Left renal pelvis (tissue), 4 donors: Measurements from ENCODE around the gene DHX34. TPM values are rescaled to one million over a fixed set of nuclear protein-coding genes. Genes with fewer than 3 reads are reported as not detected.

Experiments
- DNase-seq, 4 donors: peaks; one replicate each; pipeline ENCODE4 v3.0.0-alpha.2; 2013; ENCODE audit warnings: low read depth in 4 of 4, low spot score in 3 of 4
- polyA plus RNA-seq, 4 donors: library from polyadenylated mRNA; unstranded; fragments of 120-200 nt; gene quantifications; one replicate each; pipeline ENCODE4 v1.2.1, GENCODE V29; 2013; ENCODE audit not compliant: insufficient read length in 4 of 4

Gene DHX34
- polyA plus RNA-seq, 4 donors: 9.8 to 19.8 (median 11.4) TPM

DNA sequence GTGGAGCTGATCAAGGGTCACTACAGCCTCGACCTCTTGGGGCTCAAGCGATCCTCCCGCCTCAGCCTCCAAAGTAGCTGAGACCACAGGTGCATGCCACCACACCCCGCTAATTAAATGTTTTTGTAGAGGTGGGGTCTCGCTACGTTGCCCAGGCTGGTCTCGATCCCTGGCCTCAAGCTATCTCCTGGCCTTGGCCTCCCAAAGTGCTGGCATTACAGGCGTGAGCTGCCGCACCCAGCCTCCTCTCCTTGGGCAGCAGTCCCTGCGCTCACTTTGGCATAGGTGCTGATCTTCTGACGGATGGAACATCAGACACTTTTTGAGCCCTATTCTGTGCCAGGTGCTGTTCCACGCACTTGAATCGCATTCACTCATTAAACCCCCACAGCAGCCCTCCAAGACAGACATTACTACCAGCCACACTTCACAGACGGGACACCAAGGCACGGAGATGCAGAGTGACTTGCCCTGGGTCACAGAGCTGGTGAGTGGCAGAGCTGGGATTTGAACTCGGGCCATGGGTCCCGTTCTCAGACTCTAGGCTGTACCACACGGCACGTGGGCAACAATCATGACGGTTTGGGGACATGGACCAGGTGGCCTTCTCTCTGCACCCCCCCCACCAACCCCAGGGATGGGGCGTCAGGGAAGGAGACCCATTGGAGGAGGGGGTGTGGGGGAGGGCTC, 67.0 kb downstream of the DHX34 start:
- DNase-seq: no peak

DNA sequence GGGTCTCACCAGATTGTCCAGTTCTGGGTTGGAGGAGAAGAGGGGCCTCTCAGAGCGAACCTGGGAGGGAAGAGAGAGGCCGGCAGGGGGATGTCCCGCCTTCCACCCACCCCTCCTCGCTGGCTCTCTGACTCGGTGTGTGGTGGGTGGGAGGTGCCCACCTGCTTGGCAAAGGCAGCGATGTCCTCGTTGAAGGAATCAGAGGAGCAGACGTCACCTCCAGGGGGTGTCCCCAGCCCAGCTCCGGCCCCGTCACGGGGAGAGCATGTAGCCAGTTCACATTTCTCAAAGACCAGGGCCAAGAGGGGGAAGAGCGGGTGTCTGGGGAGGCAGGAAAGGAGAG, 67.5 kb downstream of the DHX34 start:
- no peak for DNase-seq

DNA sequence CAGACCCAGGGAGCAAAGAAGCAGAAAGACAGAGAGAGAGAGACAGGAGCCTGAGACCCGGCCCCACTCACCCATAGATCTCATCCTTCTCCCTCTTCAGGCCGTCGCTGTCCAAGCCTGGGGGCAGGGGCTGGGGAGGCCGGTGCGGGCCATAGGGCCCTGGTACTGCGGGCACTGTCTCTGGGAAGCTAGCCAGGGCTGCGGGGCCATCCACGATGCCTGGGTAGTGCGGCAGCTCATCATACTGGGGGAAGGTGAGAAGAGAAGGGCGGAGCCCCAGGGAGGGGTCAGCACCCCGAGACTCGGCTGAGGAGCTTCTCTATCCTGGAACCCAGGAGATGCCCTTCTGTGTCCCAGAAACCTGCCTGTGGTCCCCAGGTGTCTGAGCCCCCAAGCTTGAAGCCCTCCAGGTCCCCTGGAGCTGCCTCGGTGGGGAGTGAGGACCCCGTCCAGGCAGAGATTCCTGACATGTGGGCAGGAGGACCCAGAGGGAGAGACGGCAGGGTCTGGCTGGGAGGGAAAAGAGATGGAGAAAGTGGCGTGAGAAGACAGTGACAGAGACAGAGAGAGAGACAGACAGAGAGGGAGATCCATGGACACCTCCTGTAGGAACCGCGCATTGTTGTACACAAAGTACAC, 68.1 kb downstream of the DHX34 start:
- DNase-seq: no peak

DNA sequence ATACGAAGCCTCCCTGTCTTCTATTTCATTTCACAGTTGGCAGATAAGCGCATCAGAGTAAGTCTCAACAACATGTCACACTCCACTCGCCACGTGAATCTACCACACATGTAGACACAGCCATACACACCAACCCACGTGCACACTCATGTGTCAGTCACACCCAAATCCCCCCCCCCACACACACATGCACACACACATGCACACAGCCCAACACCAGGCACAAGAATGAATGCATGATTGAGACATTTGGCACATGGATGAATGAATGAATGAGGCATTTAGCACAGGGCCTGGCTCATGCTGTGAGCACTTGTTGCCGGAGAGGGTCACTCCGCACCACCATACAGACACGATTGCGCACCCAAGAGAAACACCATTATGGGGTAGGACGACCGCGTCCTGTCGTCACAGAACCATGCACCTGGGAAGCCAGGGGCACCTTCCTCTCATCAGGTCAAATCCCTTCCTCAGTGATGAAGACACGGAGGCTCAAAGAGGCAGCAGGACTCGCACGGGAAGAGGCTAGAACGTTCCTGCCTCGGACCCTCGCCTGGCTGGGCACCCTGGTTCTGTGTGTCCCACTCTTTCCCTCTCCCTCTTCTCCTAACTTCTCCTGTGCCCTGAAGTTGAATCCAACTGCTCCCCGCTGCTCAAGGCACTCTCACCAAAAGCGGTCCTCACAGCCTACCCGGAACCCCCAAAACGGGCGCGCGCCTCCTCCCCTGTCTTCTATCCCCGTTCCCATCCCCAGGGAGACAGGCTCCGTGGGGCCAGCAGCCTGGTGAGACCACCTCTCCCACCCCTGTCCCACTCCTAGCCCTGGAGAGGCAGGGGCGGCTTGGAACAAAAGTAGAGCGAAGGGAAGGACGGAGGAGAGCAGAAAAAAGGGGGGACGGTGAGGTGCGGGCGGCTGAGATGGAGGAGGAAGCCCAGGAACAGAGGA, 68.9 kb downstream of the DHX34 start:
- DNase-seq: no peak

DNA sequence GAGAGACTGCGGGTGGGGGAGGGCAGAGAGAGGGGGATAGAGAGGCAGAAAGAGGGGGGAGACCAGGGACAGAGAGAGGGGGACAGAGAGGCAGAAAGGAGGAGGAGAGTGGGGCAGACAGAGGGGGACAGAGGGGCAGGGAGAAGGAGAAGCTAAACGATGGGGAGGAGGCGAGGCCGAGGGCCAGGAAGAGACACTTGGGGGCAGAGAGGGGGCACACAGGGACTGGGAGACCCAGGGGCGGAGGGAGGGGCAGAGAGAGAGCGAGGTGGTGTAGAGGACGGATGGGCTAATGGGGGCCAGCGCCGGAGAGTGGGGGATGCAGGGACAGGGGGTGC, 69.5 kb downstream of the DHX34 start:
- no peak for DNase-seq

DNA sequence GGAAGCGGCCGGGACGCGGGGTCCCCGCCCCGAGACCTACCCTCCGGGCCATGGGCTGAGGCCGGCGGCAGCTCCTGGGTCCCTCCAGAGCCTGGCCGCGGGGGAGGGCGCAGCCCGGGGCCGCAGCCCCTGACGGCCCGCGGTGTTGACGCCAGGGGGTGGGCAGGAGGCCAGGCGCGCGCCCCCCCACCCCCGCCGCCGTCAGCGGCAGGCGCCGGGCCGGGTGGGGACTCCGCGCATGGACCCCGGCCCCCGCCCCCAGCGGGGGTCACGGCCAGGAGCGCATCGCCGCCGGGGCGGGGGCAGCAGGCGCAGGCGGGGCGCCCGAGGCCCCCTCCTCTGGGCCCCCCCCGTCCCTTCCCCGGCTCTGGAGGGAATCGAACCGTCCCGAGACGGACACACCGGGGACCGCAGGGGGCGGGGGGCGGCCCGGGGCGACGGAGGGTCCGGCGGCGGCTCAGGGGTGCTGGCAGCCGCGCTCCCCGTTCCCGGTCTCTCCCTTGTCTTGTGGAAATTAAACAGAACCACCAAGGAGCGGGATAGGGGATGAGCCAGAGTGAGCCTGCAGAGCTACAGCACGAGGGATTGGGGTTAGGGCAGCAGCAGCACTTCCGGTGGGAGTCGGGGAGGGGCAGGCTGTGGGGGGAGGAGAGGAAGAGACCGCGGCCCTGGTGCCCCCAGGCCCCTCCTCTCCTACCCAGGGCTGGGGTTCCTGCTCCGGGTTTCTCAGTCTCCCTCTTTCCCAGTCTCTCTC, 70.1 kb downstream of the DHX34 start, which contains the start of gene MEIS3:
Gene MEIS3 (minus strand): TSS at position 498 of the 754 bp plus-strand sequence. CDS start 446 bp downstream, at position 52.
- no peak for DNase-seq

DNA sequence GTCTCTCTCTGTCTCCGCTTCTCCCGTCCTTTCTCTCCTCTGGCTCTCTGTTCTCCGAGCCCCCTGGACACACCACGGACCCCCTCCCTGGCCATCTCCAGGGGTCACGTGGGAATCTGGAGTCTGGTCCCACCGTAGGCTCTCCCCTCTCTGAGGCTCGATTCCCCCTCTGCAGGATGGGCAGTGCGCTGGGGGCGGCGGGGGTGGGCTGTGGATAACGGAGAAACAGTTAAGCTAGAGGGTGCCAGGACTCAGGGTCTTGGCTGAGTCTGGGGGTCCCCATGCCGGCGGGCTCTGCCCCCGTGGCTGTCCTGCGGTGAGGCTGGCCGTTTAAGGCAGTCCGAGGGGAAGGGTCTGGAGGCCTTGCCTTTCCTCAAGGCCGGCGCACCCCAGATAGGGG, 70.7 kb downstream of the DHX34 start:
- no peak for DNase-seq

DNA sequence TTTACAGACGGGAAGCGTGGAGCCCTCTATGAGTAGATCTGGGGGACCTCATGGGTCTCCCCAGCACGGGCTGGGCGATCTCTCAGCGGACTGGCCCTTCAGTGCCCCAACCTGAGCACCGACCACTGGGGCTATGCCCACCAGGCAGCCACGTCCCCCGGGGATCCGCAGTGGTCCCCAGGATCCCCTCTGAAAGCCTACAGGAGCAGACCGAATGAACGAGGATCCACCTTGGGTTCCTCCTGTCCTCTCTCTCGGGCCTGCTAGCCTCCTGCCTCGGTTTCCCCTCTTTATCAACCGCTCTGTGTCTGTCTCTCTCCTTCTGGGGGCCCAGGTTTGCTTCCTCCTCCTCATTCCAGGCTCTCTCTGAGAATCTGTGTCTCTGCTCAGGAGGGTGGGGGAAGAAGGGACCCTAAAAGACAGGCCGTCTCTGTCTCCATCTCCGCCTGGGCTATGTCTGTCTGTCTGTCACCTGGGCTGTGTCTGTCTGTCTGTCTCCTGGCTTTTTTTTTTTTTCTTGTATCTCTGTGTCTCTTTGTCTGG, 72.2 kb downstream of the DHX34 start:
- DNase-seq: no peak

DNA sequence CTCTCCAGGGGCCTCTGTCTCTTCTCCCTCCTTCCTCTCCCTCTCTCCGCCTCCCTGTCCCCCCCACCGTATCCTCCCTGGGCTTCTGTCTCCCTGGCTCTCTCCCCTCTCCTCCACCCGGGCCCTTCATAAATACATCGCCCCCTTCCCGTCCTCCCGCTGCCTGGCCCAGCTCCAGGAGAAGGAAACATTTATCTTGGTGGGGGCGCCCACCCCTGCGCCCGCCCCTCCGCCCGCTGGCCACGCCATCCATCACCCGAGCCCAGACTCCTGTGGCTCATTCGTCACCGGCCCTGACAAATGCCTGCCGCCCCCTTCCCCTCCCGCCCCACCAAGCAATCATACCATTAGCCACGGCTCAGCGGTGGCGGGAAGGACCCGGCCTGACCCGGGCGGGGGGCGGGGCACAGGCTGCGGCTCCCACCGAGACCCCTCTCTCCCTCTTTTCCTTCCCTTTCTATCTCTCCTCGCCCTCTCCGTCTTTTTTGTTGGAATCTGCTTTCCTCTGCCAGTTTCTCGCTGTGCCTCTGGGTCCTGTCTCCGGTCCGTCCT, 72.8 kb downstream of the DHX34 start:
- DNase-seq: no peak

DNA sequence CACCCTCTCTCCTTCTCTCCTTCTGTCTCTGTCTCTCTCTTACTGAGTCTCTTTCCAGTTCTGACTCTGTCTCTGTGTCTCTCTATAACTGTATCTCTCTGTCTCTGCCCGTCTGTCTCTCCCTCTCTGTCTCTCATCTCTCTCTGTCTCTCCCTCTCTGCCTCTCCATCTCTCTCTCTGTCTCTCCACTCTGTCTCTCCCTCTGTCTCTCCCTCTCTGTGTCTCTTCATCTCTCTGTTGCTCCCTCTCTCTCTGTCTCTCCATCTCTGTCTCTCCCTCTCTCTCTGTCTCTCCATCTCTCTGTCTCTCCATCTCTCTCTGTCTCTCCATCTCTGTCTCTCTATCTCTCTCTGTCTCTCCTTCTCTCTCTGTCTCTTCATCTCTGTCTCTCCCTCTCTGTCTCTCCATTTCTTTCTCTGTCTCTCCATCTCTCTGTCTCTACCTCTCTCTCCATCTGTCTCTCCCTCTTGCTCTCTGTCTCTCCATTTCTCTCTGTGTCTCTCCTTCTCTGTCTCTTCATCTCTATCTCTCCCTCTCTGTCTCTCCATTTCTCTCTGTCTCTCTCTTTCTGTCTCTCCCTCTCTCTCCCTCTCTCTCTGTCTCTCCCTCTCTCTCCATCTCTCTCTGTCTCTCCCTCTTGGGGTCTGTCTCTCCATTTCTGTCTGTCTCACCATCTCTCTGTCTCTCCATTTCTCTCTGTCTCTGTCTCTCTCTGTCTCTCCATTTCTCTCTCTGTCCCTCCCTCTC, 73.5 kb downstream of the DHX34 start:
- DNase-seq: no peak

DNA sequence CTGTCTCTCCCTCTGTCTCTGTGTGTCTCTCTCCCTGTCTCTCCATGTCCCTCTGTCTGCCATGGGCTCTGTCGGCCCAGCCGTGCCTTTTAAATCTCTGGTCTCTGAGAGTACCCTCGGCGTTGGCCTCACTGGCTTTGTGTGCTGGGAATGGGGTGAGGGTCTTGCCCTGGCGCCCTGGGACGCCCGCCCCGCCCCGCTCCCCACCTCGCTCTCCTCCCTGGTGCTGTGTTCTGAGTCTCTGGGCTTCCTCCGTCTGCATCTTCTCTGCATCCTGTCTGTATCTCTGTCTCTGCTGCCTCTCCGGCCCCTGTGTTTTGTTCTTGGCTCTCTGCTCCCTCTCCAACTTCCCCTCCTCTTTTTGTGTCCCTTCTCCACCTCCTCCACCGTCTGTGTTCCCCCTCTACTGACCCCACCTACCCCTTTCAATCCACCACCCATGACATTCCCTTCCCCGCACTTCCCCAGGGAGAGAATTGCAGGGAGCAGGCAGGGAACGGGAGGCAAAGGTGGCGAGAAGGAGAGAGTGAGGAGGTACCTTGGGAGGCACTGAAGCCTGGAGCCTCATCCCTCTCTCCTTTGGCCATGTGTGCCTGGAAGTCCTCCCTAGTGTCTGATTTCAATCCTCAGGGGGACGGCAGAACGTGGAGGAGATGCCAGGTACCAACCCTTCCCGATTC, 74.2 kb downstream of the DHX34 start:
- no peak for DNase-seq

DNA sequence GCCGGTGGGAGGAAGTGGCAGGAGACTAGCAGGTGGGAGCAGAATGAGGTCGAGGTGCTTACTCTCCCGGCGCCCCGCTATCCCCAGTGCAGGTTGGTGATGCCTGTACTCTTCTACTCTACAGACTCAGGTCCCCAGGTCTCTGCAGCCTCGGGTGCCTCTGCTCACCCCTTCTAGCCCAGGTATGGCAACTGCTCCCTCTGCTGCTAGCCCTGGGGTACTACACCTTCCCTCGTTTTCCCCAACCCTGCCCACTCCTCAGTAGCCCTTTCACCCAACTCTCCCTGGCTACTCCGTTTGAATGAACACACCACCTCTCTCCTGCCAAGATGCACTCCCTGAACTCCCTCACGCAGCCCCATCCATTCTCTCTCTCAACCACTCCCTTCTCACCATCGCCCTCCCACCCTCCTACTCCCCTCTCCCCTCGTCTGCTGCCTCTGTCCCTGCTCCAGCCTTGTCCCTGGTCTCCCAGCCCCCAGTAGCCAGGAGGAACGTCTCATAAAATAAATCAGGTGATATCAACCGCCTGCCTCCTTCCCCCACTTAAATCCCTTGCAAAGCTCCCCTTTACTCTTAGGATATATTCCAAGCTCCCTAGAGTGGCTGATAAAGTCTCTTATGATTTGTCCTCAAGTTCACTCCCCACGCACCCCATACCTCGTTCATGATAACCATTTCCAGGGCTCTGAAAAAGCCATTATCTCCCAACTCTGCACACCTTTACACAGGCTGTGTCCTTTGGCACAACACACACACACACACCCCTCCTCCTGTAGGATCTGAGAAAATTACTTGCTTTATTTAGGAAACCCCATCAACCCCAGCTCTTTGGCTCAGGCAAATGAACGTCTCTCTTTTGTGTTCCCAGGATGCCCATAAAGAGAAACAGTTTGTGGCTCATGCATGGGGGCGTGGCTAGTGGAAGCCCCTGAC, 78.4 kb downstream of the DHX34 start:
- no peak for DNase-seq

DNA sequence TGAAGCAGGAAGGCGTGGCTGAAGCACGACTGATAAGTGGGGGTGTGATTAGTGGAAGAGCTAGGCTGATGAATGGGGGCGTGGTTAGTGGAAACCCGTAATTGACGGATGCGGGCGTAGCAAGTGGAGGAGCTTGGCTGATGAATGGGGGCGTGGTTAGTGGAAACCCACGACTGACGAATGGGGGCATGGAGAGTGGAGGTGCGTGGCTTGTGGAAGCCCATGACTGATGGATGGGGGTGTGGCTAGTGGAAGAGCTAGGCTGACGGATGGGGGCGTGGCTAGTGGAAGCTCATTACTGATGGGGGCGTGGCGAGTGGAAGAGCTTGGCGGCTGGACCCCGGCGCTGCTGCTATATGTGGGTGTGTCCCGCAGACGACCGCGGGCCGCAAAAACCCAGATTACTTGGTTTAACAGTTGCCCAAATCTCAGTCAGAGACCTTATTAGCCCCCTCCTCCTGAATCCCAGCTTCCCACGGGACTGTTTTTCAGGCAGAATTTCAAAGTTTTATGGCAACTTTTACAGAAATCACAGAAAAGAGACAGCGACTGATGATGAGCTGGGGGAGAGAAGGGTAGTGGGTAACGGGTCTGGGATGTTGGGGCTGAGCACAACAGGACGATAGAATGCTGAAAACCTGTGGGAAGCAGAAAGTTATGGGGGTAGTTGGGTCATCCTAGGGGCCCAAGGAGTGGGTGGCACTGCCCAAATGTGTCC, 79.2 kb downstream of the DHX34 start:
- peak in 3 of 4 donors; percentile 76 to 82 (median 77) for DNase-seq

DNA sequence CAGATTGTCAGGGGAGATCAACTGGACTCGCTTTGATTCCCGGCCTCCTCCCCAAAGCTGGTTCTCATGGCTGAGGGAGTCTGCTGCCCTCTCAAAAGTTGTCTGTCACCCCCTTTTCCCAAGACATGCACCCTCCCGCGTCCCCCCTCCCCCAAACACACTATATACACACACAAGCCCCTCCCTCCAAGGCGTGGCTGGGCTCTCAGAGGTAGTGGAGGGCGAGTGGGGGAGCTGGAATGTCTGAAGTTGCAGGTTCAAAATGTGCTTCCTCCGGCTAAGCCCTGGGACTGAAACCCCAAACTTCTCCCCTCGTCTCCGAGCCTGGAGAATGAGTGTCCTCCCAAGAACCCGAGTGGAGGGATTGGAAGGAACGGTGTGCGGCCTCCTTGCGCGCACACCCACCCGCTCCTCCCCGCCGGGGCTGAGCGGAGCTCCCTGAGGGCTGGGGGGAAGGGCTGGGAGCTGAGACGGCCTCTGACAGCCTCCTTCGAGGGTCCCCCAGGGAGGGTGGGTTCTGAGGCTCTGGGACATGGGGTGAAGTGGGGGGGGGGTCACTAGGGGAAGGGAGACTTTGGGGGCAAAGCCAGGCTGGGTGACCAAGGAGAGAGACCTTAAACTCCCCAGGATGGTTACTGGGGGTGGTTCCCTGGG, 80.2 kb downstream of the DHX34 start:
- no peak for DNase-seq

DNA sequence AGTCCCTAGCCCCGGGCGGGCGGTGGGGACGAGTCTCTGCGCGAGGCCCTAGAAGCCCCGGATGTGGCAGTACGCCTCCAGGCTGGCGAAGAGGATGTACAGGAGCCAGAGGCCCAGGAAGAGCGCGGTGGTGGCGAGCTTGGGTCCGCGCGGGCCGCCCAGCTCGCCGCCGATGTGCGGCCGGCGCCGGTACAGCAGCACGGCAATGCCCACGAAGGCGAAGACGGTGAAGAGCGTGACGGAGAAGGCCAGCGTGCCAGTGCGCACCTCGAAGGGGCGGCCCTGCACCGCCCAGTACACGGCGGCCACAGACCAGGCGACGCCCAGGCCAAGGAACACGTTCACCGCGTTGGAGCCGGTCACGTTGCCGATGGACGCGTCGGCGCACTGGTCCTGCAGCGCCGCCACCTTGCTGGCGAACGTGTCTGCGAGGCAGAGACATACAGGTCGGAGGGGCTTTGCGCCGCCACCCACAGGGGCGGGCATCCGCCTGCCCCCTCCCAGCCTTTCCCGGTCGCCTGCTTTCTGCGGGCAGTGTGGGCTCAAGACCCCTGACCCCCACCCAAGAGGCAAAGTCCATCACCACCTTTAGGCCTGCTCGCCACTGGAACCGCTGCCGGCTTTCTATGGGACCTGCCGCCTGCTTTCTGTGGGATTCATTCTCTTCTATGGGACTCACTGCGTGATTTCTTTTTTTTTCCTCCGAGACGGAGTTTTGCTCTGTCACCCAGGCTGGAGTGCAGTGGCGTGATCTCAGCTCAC, 81.1 kb downstream of the DHX34 start:
- no peak for DNase-seq

DNA sequence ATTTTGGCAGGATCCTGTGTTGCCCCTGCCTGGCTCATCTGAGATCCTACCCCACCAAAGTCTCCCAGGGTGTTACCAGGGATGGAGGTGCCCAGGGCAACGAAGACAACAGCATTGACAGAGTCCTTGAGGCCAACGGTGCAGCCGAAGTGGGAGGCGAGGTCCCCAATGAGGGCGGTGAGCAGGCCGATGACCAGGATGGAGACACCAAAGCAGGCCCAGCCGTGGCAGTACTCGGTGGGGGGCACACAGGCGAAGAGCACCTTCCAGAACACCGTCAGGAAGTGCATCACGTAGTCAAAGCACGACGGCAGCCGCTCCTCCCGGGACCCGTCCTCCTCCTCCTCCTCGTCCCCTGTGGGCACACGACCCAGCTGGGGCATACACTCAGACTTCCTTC, 83.0 kb downstream of the DHX34 start:
- DNase-seq: no peak
